Inflammatory macrophage treated with lipopolysaccharide for 1 hour (primary cell): ENCODE results near the gene MAFG.
"Not testable (repeated sequence)": the region's sequence is repeated elsewhere in the genome, so short reads cannot be mapped to it uniquely, and the experiment has no call there.

Experiments
- DNase-seq, 2 donors: peaks; one replicate each; pipeline ENCODE4 v3.0.0-alpha.2; 2020 to 2022

MAFG gene

DNA sequence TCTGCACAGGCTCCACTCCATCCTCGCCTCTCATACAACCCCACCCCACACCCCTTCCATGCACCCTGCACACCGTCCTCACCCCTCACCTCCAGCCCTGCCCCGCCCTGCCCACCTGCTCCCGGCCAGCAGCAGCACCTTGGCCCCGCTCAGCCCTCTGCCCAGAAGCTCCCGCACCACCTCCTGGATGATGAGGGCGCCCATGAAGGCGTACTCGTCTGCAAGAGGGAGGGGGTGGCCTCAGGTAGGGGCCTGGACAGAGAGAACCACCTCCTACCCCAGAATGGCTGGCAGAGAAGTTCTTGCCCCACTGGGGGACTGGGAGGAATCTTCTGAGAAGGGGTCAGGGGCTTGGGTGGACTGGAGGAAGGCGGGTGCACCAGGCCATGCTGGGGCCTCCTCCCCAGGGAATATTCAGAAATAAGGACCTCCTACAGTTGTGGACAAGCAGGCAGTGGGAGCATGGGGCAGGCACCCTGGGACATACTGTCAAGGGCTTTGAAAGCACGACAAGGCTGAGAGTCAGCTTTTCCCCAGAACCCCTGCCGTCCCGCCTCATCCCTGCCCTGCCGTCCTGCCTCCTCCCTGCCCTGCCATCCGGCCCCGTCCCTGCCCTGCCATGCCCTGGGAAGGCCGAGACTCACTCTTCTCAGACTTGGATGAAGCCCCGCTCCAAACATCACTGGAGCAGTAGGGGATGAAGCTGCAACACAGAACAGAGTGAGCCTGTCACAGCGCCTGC lies 30.3 kb upstream of the MAFG start:
- DNase-seq, result no peak

DNA sequence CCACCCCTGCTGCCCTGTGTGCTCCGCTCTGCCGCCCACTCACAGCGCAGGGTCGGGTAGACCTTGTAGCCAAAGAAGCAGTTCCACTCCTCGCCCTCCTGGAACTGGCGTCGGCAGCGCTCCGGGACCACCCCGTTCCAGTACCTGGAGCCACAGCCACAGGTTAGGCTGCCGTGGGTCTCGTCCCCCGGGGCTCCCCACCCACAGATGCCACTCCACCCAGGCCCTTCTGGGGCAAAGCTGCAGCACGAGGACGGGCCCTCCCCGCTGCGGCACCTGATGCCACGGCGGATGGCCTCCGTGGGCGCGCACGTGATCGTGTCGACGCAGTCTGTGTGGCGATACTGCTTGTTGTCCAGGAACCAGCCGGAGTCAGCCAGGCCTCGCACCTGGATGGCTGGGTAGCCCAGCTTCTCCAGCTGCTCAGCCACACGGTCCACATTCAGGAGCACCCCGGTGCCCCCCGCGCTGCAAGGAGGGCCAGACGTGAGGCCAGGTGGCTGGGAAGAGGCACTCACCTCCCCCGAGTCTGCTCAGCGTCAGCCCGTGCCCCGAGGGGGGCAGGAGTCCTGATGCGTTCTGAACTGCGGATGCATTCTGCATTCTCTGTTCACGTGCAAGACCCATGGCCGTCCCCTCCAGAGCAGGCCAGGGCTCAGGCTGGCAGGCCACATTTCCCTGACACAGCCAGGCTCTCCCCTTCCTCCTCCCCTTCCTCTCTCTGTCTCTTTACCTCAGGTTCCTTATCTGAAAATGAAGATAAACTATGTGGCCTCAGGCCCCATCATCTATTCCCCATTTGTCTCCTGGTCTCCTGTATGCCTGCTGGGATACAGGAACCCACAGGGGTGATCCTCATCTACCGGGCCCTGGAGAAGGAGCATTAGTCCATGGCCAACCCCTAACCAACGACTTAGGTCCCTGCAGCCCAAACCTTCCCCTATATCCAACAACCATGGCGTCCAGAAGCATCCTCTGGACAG lies 29.4 kb upstream of the MAFG start:
- no peak for DNase-seq

DNA sequence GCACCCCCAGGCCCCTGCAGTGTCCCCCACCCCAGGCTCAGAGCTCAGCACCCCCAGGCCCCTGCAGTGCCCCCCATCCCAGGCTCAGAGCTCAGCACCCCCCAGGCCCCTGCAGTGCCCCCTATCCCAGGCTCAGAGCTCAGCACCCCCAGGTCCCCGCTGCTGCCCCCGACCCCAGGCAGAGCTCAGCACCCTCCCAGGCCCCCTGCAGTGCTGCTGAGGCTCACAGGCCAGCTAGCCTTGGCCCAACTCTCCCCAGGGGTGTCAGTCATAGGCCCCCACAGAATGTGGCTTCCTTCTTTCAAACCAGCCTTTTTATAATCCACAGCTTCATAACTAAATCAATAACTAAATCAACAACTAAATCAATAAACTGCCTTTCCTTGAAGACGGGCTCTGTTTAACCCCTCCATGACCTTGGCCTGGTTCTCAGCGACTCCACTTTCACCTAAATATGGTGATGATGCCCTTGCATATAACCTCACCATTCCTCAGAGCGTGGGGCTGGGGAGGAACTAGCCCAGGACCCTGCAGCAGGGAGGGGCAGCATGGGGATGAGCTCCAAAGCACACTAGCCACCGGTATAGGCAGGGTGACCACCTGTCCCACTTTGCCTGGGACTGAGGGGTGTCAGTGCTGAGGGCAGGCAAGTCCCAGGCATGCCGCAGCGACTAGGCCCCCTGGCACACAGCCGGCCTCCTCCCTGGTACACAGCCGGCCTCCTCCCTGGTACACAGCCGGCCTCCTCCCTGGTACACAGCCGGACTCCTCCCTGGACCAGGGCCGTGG lies 28.4 kb upstream of the MAFG start:
- DNase-seq, result no peak

DNA sequence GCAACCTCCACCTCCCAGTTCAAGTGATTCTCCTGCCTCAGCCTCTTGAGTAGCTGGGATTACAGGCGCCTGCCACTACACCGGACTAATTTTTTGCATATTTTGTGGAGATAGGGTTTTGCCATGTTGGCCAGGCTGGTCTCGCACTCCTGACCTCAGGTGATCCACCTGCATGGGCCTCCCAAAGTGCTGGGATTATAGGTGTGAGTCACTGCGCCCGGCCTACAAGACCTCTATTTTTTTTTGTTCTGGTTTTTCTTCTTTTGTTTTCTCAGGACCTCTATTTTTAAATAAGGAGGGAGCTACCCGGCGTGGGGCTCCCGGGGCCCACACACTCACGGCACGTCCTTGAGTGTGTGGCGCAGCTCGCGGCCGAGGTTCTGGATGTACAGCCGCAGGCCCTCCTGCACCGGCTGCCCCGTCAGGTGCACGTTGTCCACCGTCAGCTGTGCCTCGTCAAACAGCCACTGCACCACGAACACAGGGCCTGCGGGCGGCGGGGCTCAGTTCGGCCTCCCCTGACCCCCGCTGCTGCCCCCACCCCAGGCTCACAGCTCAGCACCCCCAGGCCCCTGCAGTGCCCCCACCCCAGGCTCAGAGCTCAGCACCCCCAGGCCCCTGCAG lies 27.6 kb upstream of the MAFG start:
- no peak for DNase-seq

DNA sequence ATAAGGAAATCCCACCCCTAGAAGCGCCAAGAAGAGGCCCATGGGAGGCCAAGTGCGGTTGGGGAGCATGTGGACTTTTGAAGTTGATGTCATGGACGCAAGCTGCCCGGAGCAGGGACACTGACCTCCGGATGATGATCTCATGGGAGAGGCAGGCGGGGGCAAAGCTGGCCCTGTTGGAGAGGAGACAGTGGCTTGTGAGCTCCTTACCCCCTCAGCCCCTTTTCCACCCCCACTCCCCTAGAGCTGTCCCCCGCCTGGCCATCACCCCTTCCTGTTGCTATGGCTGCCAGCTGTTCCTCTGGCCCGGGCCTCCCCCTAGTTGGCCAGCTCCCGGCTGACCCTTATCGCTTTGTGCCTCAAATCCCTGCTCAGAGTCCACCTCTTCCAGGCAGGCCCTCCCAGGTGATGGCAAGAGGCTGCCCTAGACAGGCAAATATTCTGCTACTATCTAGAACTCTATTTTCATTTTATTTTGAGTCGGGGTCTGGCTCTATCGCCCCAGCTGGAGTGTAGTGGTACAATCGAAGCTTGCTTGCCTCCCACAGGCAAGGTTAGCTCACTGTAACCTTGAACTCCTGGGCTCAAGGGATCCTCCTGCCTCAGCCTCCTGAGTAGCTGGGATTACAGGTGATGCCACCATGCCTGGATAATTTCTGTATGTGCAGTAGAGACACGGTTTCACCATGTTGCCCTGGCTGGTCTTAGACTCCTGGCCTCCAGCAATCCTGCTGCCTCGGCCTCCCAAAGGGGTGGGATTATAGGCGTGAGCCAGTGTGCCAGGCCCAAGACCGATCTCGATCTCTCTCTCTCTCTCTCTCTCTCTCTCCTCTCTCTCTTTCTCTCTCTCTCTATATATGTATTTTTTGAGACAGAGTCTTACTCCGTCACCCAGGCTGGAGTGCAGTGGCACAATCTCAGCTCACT lies 26.9 kb upstream of the MAFG start:
- no peak for DNase-seq

DNA sequence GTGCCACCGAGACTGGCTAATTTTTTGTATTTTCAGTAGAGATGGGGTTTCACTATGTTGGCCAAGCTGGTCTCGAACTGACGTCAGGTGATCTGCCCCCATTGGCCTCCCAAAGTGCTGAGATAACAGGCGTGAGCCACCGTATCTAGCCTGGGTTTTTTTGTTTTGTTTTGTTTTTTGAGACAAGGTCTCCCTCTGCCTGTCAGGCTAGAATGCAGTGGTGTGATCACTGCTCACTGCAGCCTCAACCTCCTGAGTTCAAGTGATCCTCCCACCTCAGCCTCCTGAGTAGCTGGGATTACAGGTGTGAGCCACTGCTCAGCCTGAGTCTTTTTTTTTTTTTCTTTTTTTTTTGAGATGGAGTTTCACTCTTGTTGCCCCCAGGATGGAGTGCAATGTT lies 25.9 kb upstream of the MAFG start:
- not testable (repeated sequence) for DNase-seq

DNA sequence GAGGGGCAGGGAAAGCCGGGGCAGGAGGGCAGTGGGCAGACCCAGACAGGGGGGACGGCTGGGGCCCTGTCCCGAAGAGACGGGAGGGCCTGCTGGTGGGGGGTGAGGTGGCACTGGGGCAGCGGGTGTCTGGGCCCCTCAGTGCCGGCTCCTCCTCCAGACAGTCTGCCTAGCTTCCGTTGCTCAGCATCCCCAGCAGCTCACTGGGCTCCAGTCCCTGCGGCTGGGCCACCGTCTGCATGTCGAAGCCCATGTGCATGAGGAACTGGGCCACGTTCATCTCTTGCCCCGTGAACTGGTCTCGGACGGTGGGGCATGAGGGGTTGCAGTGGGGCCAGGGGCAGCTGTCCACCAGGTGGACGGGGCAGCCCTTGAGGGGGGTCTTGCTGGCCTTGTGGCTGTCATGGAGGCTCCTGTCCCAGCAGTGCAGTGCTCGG lies 25.3 kb upstream of the MAFG start:
- no peak for DNase-seq

DNA sequence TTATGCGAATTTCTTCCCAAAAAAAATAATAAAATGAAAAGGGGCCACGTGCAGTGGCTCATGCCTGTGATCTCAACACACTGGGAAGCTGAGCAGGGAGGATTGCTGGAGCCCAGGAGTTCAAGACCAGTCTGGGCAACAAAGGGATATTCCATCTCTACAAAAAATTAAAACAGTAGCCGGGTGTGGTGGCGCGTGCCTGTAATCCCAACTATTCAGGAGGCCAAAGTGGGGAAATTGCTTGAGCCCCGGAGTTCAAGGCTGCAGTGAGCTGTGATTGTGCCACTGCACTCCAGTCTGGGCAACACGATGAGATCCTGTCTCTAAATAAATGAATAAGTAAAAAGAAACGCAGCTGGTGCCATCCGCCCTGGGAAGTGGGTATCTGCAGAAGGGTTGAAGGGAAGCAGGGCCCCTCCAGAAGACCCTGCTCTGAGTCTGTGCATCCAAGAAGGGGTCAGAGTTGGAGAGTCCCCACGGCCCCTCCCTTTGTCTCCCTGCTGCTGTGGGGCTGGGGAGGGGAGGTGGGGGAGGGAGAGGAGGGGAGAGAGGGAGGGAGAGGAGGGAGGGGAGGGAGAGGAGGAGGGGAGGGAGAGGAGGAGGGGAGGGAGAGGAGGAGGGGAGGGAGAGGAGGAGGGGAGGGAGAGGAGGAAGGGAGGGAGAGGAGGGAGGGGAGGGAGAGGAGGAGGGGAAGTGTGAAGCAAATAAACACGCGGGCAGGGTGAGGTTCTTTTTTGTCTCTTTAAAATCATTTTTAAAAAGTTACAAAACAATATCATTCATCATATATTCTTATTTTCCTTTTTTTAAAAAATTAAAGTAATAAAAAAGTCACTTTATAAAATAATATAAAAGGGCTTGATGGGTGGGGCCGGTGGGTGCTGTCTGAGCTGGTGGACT lies 24.5 kb upstream of the MAFG start:
- DNase-seq, result no peak

DNA sequence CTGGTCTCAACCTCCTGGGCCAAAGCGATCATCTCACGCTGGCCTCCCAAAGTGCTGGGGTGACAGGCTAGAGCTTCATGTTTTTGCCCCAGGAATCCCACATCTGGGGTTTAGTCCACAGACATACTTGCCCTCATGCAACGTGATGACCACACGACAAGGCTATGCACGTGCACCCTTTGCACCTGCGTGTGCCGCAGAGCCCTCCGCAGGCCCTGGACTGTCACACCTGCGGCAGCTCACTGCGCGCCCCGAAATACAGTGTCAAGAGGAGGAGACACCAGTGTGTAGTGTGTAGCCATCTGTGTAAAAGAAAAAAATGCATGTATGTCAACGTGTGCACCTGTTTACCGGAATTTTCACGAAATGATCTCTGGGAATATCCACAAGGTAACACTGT lies 23.0 kb upstream of the MAFG start:
- no peak for DNase-seq

DNA sequence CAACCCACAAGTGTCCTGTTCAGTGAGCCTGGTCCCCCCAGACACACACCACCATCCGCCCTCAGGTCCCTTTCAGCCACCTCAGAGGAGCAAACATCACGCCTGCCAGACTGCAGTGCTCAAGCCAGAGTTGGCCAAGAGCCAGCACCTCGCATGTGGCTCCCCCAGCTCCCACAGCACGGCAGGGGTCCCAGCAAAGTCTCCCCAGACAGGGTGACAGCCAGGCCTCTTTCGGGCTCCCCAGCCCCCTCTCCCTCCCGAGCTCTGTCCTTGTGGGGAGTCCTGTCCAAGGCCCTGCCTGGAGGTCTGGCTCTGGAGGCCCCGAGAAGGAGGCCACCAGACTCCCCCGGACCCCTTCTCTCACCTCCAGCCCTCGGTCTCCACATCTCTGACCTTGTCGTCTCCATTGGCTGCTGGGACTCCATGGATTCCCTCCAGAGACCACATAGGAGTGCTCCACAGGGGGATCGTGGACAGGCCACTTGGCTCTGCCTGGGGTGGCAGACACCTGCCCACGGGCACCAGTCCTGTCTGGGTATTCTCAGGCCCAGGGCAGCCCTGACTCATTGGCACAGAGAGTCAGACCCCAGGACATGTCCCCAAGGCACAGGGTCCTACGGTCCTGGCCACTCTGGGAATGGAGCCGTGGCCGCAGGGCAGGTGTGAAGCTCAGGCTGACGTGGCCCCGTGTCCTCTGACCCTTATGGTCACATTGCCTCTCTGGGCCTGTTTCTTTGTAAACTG lies 21.3 kb upstream of the MAFG start:
- no peak for DNase-seq

DNA sequence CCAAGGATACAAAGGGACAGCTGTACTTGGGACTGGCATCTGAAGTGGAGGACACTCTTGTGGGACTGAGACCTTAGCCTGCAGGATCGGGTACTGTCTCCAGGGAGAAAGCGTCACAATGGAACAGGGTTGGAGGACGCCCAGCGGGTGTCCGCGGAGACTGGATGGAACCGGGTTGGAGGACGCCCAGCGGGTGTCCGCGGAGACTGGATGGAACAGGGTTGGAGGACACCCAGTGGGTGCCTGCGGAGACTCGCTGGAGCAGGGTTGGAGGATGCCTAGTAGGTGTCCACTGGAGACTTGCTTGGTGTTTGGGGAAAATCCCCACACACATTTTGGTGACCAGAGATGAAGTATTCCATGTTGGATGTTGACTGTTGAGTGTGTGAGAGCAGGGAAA lies 19.7 kb upstream of the MAFG start, which contains the start of gene MYADML2:
TSS of gene MYADML2 (minus strand) at position 45 of the 400 bp plus-strand sequence. CDS start 5,492 bp downstream, outside the sequence.
- DNase-seq, result no peak

DNA sequence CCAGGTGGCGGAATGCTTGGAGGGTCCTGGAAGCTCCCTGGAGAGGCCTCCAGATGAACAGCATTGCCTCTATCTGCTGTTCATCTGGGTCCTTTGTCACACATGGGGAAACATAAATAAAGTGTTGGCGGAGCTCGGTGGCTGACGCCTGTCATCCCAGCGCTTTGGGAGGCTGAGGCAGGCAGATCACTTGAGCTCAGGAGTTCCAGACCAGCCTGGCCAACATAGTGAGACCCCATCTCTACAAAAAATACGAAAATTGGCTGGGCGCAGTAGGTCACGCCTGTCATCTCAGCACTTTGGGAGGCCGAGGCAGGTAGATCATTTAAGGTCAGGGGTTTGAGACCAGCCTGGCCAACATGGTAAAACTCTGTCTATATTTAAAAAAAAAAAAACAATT lies 17.3 kb upstream of the MAFG start:
- no peak for DNase-seq

DNA sequence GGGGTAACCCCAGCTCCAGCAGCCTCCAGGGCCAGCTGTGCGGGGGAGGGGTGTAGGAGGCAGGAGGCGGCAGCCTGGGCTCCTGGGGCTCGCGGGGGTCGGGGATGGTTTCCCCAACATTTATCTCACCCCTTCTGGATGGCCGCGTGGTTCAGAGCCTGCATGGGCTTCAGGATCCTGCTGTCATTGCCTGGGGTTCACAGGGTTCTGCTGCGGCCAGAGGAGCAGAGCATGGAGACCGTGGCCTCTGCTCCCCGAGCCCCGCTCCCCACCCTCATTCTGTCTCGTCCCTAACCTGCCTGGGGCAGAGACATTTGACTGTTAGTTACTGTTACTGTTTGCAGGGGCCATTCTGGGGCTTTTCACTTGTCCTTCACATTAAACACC lies 14.6 kb upstream of the MAFG start:
- no peak for DNase-seq

DNA sequence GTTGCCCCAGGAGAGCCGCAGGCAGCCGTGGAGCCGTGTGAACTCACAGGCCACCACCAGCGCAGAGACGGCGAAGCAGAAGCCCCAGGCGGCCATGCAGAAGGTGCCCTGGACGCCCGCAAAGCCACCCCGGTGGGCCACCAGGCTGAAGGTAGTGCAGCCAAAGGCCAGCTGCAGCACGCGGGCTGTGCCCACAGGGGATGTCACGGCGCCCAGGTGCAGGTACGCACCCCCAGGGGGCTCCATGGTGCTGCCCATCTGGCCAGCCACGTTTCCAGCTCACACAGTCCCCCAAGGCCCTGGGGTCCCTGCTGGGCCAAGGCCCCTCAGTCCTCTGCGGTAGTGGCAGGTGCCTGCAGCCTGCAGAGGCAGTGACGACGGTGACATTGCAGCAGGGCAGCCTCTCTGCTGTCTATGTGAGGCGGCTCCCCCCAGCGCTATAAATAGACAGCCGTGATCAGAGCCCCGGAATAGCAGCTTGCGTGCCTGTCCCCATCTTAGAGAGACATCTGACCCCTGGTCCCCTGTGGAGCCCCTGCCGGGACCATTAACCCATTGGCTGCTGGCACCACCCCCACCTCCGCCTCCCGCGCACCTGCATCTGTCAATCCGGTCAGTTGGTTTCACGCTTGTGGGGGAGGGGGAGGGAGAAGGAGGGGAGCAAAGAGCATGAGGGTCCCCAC lies 14.1 kb upstream of the MAFG start:
- no peak for DNase-seq

DNA sequence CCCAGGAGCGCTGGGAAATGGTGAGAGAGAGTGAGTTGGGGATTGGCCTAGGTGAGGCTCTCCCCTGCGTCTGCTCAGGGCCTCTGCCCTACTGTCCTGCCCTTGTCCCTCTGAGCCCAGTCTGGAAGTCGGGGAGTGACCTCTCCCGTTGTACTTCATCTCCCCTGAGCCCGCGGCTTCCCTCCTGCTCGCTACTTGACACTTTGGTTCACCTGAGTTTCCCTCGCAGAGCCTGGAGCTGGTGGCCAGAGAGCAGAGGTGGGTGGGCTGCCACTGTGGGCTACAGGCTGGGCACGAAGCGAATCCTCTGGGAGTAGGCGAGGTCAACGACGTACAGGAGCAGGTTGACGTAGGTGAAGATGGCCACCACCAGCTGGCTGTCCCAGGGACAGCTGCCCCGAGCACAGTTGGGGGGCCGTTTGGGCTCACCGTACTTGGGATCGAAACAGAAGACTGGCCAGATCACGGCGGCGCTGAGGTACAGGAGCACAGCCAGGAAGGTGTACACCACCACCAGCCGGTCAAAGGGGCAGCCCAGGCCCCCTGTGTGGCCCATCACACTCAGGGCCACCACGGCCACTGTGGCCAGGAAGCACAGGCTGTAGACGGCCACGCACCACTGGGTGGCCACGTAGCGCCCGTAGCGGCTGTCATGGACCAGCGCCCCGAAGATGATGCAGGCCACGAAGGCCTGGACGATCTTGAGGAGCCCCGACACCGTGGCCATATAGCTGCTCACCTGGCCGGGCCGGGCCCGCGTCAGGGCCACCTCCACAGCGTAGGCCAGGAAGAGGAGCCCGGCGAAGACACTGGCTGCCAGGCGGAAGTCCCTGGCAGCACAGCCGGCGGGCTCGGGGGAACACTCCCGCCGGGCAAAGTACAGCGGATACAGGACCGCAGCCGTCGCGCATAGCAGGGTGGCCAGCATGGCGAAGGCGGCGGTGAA lies 13.3 kb upstream of the MAFG start:
- no peak for DNase-seq

DNA sequence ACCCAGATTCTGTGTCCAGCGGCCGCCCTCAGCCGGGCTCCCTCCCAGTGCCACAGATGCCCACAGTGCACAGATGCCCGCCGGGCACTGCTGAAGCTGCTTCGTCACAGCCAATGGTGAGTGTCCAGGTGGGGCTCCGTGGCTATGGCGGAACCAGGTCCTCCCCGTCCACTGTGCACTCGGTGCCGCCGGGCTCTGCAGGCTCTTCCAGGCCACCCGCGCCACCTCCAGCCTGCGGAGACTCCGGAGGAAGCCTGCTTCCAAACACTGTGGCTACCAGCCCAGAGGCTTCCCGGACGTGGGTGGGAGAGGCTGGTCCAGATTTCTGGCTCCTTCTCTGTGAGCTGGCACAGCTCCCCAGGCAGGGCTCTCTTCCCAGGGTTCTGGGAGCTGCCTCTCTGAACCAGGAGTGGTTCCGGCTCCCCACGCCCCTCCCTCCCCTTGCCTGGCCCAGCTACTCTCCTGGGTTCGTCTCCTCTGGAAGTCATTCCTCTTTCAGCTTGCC lies 12.4 kb upstream of the MAFG start:
- no peak for DNase-seq

DNA sequence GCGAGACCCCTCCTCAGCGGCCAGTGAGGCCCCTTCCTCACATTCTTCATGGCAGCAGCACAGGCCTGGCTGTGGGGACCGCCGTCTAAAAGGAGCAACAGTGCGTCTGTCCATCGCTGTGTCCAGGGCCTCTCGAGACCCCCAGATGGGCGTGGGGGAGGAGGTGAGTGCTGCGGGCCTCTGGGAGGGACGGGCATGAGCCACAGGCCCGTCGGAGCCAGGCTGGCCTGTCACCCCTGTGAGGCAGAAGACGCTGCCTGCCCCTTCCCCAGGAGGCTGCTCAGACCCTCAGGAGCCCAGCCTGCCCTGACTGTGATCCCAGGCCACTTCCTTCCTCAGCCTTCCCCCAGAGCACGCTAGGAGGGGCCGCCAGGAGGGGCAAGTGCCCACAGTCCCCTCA lies 11.7 kb upstream of the MAFG start:
- no peak for DNase-seq

DNA sequence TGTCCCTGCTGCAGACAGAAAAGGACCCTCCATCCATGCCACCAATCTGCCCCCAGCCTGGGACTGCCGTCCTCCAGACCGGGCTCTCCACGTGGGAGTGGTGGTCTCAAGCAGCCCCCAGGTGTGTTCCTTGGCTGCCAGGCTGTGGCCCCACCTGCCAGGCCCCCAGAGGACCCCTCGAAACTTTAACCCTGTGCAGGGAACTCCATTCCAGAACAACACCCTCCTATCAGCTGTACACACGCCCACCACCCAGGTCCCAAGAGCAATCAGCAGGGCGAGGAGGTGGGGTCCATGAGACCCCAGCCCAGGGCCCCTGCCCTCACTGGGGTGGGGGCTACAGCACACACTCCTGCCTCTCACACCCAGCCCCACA lies 8.2 kb upstream of the MAFG start:
- DNase-seq, result no peak
